ENCODE data around the gene FGD2.

The FGD2 gene

DNA sequence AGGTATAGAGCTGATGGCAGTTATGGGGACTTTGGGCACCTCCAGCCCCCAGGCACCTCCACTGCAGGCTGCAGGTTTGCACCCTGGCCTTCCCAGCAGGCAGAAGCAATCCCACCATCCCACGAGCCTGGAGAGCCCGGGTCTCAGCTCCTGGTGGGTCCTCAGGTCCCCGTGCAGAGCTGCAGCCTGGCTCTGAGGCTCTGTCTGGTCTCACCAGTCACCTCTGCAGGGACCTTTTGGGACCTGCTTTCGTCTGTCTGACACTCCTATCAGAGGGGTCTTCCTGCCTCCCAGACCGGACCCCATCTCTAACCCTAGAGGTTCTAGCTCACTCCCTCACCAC is 41.9 kb downstream of the FGD2 start:
- H3K9ac ChIP-seq (ENCODE audit: low read length), result peak overlapping the region; percentile 9; the same call in 1 of the 2 replicates
- H3K4me2 ChIP-seq (ENCODE audit: low read length), result no peak overlapping the region; the same call in 1 of the 2 replicates
- no peaks in the 10 kb centered on the region for H3K27me3 ChIP-seq (ENCODE audit: insufficient read depth, low read length)
- no peaks in the 10 kb centered on the region for H3K79me2 ChIP-seq (ENCODE audit: insufficient read depth, low read length)
- H3K9me2 ChIP-seq (ENCODE audit: low read depth, low read length), result no peaks in the 10 kb centered on the region
- no peaks in the 10 kb centered on the region for H3K36me3 ChIP-seq (ENCODE audit: insufficient read depth, low read length)
- no peak overlapping the region for H3K4me3 ChIP-seq (ENCODE audit: low read depth, low read length, poor library complexity, severe bottlenecking)
- no peaks in the 10 kb centered on the region for H4K20me1 ChIP-seq (ENCODE audit: insufficient read depth, low read length)
- peaks cover 63% of the 10 kb centered on the region for H3K4me1 ChIP-seq (ENCODE audit: insufficient read depth, low read length, severe bottlenecking)
- TF ChIP-seq CTCF (IDR thresholded peaks at IDR 0.05; ENCODE audit: low read length) (no peak), EZH2 (IDR thresholded peaks at IDR 0.05; ENCODE audit: borderline replicate concordance, low read length) (no peak)
- peak overlapping the region; percentile 93 for H3K27ac ChIP-seq (ENCODE audit: low read depth, low read length, poor library complexity, severe bottlenecking)
- no peaks in the 10 kb centered on the region for H3K9me3 ChIP-seq (ENCODE audit: low read length)
- no peak overlapping the region for H2AFZ ChIP-seq (ENCODE audit: low read length)
- H3F3A ChIP-seq (ENCODE audit: insufficient read depth, low read length), result no peaks in the 10 kb centered on the region; the same call in 1 of the 2 replicates

DNA sequence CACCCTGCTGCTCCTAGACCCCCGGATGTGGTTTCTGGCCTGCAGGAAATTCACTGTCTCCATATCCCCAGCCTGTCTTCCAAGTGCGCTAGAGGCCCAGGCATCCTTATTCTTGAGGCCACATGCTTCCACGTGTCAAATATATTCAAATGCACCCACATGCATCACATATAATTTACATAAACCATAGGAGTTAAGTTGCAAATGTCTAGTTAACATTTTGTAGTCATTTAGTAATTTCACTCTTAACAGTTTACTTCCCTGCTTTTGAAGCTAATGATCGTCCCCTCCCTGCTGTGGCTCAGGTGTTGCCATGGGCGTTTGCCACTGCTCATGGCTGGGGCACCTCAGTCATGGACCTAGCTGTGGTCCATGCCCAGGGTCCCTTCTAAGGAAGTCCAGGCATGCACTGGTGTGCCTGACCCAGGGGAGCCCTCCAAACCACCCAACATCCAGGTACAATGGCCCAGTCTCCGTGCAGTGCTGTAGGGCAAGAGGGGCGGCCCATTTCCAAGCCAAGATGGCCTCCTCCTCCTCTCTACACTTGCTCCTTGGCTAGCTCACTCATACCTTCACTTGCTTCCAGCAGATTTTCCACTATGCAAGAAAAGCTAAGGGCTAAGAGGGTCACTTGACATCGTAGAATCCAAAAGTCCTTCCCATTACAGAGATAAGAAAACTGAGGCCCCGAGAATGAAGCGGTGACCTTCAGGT is 42.4 kb downstream of the FGD2 start:
- H2AFZ ChIP-seq (ENCODE audit: low read length), result no peak overlapping the region
- no peaks in the 10 kb centered on the region for H3K27me3 ChIP-seq (ENCODE audit: insufficient read depth, low read length)
- no peak overlapping the region for H3K4me3 ChIP-seq (ENCODE audit: low read depth, low read length, poor library complexity, severe bottlenecking)
- no peaks in the 10 kb centered on the region for H3K9me3 ChIP-seq (ENCODE audit: low read length)
- H4K20me1 ChIP-seq (ENCODE audit: insufficient read depth, low read length), result no peaks in the 10 kb centered on the region
- peaks cover 65% of the 10 kb centered on the region for H3K4me1 ChIP-seq (ENCODE audit: insufficient read depth, low read length, severe bottlenecking)
- TF ChIP-seq CTCF (IDR thresholded peaks at IDR 0.05; ENCODE audit: low read length) (no peak), EZH2 (IDR thresholded peaks at IDR 0.05; ENCODE audit: borderline replicate concordance, low read length) (no peak)
- H3F3A ChIP-seq (ENCODE audit: insufficient read depth, low read length), result no peaks in the 10 kb centered on the region
- no peaks in the 10 kb centered on the region for H3K9me2 ChIP-seq (ENCODE audit: low read depth, low read length)
- H3K36me3 ChIP-seq (ENCODE audit: insufficient read depth, low read length), result no peaks in the 10 kb centered on the region
- peak overlapping the region; percentile 57; the same call in 1 of the 2 replicates for H3K4me2 ChIP-seq (ENCODE audit: low read length)
- H3K27ac ChIP-seq (ENCODE audit: low read depth, low read length, poor library complexity, severe bottlenecking), result peak overlapping the region; percentile 93
- no peaks in the 10 kb centered on the region for H3K79me2 ChIP-seq (ENCODE audit: insufficient read depth, low read length)
- peak overlapping the region; percentile 9; the same call in 1 of the 2 replicates for H3K9ac ChIP-seq (ENCODE audit: low read length)

GRCh38 chr6:37048403-37048850 is 43.0 kb downstream of the FGD2 start:
- peak overlapping the region; percentile 51 for H3K4me3 ChIP-seq (ENCODE audit: low read depth, low read length, poor library complexity, severe bottlenecking)
- no peaks in the 10 kb centered on the region for H3K9me3 ChIP-seq (ENCODE audit: low read length)
- H3K27me3 ChIP-seq (ENCODE audit: insufficient read depth, low read length), result no peaks in the 10 kb centered on the region
- H3F3A ChIP-seq (ENCODE audit: insufficient read depth, low read length), result no peaks in the 10 kb centered on the region
- no peaks in the 10 kb centered on the region for H3K36me3 ChIP-seq (ENCODE audit: insufficient read depth, low read length)
- H3K4me1 ChIP-seq (ENCODE audit: insufficient read depth, low read length, severe bottlenecking), result peaks cover 65% of the 10 kb centered on the region
- no peaks in the 10 kb centered on the region for H3K9me2 ChIP-seq (ENCODE audit: low read depth, low read length)
- no peaks in the 10 kb centered on the region for H3K79me2 ChIP-seq (ENCODE audit: insufficient read depth, low read length)
- peak overlapping the region; percentile 93 for H3K27ac ChIP-seq (ENCODE audit: low read depth, low read length, poor library complexity, severe bottlenecking)
- no peak overlapping the region for H2AFZ ChIP-seq (ENCODE audit: low read length)
- H3K9ac ChIP-seq (ENCODE audit: low read length), result peak overlapping the region; percentile 7; the same call in 1 of the 2 replicates
- no peak for TF ChIP-seq EZH2 (IDR thresholded peaks at IDR 0.05; ENCODE audit: borderline replicate concordance, low read length)
- no peaks in the 10 kb centered on the region for H4K20me1 ChIP-seq (ENCODE audit: insufficient read depth, low read length)
- H3K4me2 ChIP-seq (ENCODE audit: low read length), result peak overlapping the region; percentile 57; the same call in 1 of the 2 replicates

Measured in OCI-LY1 (cell line).